ENCODE data around the gene TRDMT1. TPM values are rescaled to one million over a fixed set of nuclear protein-coding genes. Genes with fewer than 3 reads are reported as not detected.

The TRDMT1 gene, protein sequence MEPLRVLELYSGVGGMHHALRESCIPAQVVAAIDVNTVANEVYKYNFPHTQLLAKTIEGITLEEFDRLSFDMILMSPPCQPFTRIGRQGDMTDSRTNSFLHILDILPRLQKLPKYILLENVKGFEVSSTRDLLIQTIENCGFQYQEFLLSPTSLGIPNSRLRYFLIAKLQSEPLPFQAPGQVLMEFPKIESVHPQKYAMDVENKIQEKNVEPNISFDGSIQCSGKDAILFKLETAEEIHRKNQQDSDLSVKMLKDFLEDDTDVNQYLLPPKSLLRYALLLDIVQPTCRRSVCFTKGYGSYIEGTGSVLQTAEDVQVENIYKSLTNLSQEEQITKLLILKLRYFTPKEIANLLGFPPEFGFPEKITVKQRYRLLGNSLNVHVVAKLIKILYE
- 4.6 and 7.5 TPM in 2 replicates for total RNA-seq

DNA sequence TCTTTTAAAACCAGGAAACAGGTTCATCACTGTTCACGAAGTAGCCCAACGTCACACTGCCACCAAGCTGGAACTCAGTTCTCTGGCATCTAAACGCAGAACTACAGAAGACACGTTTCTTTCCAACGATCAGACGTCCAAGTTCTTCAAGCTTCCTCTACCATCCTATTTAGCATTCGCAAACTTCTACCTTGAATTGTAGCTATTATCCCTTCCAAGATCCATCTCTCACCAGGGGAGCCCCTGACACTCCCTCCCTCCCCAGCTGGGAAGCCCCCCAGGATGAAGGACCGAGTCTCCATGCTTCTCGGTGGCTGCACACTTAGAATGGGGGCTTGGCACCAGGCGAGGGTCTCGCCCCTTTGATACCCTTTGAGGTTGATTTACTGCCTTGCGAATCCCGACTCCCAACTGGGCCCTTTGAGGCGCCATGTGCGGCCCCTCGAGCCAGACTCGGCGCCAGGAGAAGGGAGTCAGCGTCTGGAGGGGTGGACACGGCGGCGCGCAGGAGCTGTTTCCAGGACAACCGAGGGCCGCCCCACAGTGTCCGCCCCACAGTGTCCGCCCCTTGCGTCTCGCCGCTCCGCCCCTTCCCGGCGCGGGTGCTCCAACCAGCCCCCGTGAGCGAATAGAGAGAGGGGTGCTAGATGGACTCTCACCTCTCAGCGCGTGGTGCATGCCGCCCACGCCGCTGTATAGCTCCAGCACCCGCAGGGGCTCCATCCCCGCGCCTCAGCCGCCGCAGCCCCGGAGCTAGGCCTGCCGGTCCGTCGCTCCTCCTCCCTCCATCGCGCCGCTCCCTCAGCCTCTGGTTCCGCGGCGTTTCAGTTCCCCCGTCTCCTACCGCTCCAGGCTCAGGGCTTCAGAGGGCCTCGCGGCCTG lies at the start of gene TRDMT1:
Gene TRDMT1 (minus strand): TSS at position 761 of the 882 bp plus-strand sequence. CDS start 38 bp downstream, at position 723.
- peak; percentile 95 for DNase-seq

DNA sequence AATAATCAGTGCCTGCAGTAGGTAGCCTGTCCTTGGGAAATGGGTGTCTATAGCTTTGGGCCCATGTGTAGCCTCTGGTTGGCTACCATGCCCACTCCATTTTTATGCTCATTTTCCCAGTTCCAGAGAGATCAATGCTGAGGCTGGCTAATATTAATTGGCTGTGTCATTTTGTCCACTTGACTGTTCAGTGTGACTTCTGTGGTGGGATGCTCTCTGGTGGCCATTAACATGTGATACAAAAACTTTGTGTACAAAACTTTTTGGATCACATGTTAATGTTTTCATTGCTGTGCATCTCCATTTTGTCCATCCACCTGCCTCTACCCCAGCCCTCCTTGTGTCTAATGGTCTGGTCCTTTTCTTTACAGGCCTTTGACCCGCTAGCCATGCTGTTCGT lies 49.3 kb upstream of the TRDMT1 start:
- DNase-seq, result peak; percentile 38

- peak; percentile 50 for DNase-seq
Observed at GRCh38 chr10:17249820-17250219, 48.3 kb upstream of the TRDMT1 start.

GRCh38 chr10:17248964-17249363 lies 47.5 kb upstream of the TRDMT1 start:
- DNase-seq, result no peak

GRCh38 chr10:17247210-17247609 lies 45.7 kb upstream of the TRDMT1 start:
- peak; percentile 10 for DNase-seq

DNA sequence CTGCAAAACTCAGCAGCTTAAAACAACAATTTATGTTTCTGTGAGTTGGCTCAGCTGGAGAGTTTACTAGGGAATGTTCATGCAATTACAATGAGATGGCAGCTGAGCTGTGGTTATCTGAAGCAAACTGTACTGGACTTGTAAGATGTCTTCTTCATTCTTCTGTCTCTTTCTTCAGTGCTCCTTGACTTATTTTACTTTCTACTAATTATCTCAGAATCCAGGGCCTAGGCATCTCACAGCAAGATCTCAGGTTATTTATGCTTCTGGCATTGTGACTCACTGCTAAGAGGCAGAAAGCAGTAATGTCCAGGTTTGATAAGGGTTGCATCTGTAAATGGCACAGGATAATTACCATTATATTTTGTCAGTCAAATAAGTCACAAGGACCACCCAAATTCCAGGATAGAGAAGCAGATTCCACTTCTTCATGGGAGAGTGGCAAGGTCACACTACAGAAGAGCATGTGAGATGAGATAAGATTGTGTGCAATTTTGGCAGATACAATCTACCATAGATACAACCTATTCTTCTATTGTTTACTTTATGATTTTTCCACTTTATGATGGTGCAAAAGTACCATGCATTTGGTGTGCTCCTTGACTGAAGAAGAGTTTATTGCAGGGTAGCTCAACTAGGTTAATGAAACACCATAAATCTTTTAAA lies 43.4 kb upstream of the TRDMT1 start:
- DNase-seq, result peak; percentile 21

DNA sequence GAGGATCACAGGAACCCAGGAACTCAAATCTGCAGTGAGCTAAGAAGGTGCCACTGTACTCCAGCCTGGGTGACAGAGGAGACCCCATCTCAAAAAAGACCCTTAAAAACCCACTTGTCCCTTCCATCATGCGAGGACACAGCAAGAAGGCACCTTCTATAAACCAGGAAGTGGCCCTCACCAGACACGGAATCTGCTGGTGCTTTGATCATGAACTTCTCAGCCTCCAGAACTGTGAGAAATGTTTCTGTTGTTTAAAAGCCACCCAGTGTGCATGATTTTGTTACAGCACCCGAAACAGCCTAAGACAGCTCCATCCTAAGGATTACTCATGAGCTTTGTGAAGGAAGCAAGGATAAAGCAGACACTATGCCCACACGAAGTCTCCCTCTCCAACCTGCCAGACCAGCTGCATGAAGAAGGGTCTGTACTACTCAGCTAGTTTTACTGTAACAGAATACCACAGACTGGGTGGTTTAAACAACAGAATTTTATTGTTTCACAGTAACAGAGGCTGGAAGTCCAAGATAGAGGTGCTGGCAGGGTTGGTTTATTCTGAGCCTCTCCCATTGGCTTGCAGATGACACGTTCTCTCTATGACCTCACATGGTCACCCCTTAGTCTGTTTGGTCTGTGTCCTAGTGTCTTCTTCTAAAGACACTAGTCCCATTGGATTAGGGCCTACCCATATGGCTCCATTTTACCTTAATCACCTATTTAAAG lies 40.3 kb upstream of the TRDMT1 start:
- no peak for DNase-seq

- no peak for DNase-seq
Observed at GRCh38 chr10:17240616-17241015, 39.1 kb upstream of the TRDMT1 start.

- DNase-seq, result no peak
Observed at GRCh38 chr10:17240096-17240495, 38.6 kb upstream of the TRDMT1 start.

DNA sequence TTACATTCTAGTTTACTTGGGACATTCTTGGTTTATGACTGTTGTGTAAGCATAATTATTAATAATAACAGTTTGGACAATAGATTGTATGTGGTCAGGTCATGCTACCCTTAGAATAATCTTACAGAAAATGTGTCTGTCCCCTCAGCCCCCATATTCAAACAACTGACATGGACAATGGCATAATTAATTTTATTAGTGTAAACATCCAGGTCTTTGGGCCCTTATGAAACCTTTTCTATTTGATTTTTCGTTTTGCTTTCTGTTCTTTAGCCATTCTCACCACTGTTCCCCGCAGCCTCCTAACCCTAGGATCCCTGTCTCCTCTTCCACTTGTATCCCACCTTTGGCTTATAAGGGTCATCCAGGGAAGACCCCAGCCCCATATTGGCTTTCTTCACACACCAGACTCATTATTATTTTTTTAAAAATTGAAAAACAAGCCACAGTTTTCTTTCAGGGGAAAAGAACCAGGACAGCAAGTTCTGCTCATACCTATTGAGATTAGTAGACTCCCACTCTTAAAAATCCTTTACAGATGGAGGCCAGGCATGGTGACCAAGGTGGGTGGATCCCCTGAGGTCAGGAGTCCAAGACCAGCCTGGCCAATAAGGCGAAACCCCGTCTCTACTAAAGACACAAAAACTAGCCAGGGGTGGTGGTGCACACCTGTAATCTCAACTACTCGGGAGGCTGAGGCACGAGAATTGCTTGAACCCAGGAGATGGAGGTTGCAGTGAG lies 38.0 kb upstream of the TRDMT1 start:
- DNase-seq, result no peak

DNA sequence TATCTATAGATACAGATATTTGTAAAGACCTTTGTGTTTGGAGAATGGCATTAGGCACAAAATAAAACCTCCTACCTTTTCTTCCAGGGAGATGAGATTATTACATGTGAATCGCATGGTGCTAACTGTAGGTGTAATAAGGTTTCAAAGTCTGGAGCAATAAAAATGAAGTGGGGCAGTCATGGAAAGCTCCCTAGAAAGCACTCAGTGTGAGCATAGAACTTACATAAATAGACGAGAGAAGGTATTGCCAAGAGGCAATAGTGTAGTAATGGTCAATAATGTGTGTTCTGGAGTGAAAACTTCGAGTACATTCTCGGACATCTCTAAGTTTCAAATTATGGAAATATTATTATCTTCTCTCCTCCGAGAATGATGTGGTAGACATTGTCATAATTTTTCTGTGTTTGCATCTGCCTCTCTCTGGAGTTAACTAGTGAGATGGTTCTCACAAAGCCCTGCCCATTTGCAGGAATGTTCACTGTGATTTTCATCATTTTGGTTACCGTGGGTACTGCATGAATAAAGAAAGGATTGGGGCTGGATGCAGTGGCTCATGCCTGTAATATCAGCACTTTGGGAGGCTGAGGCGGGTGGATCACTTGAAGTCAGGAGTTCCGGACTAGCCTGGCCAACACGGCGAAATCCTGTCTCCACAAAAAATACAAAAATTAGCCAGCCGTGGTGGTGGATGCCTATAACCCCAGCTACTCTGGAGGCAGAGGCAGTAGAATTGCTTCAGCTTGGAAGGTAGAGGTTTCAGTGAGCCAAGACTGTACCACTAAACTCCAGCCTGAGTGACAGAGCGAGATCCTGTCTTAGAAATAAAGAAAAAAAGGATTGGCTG lies 37.2 kb upstream of the TRDMT1 start:
- peak; percentile 84 for DNase-seq

DNA sequence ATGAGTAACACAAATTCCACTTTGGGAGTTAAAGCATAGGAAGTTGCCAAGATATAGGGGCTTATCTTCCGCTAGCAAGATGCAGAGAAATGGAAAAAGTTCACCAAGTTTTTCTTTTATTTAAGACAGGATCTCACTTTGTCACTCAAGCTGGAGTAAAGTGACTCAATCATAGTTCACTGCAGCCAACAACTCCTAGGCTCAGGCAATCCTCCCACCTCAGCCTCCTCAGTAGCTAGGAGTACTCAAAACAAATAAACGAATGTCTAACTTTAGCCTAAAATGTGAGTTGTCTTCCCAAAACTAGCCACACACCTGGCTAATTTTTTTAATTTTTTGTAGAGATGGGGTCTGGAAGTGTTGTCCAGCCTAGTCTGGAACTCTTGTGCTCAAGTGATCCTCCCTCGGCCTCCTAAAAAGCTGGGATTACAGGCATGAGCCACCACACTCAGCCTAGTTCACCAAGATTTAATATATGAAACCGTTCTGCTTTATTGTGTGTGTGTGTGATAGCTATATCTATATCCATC lies 36.5 kb upstream of the TRDMT1 start:
- peak; percentile 65 for DNase-seq

DNA sequence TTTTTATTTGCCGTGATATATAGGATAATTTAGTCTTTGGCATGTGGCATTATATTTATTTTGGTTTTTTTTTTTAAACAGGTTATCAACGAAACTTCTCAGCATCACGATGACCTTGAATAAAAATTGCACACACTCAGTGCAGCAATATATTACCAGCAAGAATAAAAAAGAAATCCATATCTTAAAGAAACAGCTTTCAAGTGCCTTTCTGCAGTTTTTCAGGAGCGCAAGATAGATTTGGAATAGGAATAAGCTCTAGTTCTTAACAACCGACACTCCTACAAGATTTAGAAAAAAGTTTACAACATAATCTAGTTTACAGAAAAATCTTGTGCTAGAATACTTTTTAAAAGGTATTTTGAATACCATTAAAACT lies 35.7 kb upstream of the TRDMT1 start:
- peak; percentile 12 for DNase-seq

- DNase-seq, result peak; percentile 45
Observed at GRCh38 chr10:17236468-17237148, 35.1 kb upstream of the TRDMT1 start.

DNA sequence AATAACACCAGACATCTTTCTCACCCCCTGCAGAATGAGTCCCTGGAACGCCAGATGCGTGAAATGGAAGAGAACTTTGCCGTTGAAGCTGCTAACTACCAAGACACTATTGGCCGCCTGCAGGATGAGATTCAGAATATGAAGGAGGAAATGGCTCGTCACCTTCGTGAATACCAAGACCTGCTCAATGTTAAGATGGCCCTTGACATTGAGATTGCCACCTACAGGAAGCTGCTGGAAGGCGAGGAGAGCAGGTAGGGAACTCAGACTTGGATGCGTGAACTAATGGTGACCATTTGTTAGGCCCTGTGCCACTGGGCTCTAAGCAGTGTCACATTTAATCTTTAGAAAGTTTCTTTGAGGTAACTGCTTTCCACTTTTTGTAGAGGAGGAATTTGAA lies 33.7 kb upstream of the TRDMT1 start:
- peak; percentile 58 for DNase-seq

DNA sequence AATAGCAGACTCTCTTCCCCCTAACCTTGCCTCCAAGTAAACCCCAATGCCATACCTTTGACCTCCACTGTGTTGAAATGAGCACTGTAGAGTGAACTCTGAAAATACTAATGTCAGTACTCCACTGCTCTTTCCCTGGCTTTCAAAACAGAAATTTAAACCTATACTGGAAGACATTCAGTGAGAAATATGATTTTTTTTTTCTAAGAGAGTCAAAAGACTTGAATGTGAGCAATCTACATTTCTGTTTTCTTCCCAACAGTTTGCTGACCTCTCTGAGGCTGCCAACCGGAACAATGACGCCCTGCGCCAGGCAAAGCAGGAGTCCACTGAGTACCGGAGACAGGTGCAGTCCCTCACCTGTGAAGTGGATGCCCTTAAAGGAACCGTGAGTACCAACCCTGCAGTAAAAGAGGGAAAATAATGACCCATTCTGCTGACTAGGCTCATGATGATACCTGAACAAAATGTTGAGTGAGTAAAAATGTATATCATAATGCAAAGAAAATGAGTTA lies 33.0 kb upstream of the TRDMT1 start:
- DNase-seq, result peak; percentile 22

GRCh38 chr10:17233286-17233991 lies 32.0 kb upstream of the TRDMT1 start:
- DNase-seq, result peak; percentile 63

DNA sequence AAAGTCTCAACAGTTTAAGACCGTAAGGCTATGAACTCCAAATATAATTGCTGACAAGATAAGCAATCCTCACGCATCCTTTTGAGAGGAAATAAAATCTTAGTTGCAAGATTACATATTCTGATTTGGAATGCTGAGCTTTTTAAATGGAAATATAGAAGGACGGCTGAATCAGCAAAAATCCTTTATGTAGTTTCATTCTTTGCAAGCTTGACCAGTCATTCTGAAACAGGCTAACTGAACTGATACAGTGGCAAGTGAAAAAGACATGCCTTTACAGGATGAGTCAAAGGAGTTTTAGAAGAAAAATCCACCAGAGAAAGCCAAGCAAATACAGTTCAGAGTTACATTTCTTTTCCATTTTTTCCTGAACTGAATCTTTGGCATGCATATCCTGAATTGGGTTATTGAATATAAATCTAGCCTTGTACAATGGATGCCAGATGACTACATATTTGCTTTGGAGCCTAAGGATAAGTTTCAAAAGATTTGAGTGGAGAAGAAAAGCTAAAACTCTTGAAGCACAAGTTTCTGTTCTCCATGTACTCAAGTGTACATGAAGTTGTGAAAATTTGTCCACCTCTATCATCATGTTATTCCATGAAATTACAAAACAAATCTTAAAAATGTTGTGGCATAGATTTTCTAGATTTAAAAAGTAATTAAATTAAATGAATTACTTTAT lies 30.9 kb upstream of the TRDMT1 start:
- DNase-seq, result peak; percentile 32
